H1 (cell line): ENCODE data around the gene FRMD4A. TPM values are rescaled to one million over a fixed set of nuclear protein-coding genes. Genes with fewer than 3 reads are reported as not detected.

Experiments used
- CTCF ChIA-PET: fragments of 300-600 bp; sonication (Branson Sonifier 250); formaldehyde crosslinking; loops from one replicate; lab custom pipeline; 2021; ENCODE audit not compliant: partially characterized antibody; lab: Charles Lee
- POLR2A ChIA-PET: fragments of 300-600 bp; sonication (Branson Sonifier 250); formaldehyde crosslinking; loops from one replicate; lab custom pipeline; 2021; ENCODE audit warnings: inconsistent platforms; ENCODE audit not compliant: partially characterized antibody; lab: Charles Lee
- DNase-seq, 2 experiments: peaks; one replicate each; pipeline versions ENCODE4 v3.0.0 to v3.0.0-alpha.2; 2010 to 2022; ENCODE audit warnings: low spot score in 2 of 2, low read depth in 1 of 2, mixed read lengths in 1 of 2
- FAIRE-seq: peaks from 2 replicates; lab custom pipeline; 2011; peaks lifted over from hg19 to GRCh38; lab: Jason Lieb, UNC
- H2AFZ ChIP-seq: 2 replicates; pipeline ENCODE4 v1.8.1; 2012; ENCODE audit warnings: low read length, inconsistent platforms
- H2AK5ac ChIP-seq: 2 replicates; pipeline ENCODE4 v1.6.1; 2013; ENCODE audit warnings: low read depth, low read length
- H2BK120ac ChIP-seq: replicated peaks from 2 replicates; pipeline ENCODE3; 2013; ENCODE audit warnings: low read depth, low read length, inconsistent platforms
- H2BK12ac ChIP-seq: 2 replicates; pipeline ENCODE4 v1.6.1; 2013; ENCODE audit warnings: low read depth, low read length
- H2BK15ac ChIP-seq: 2 replicates; pipeline ENCODE4 v1.6.1; 2013; ENCODE audit warnings: low read length
- H2BK20ac ChIP-seq: 2 replicates; pipeline ENCODE4 v1.6.1; 2013; ENCODE audit warnings: low read length
- H2BK5ac ChIP-seq: 2 replicates; pipeline ENCODE4 v1.6.1; 2013; ENCODE audit warnings: low read depth, low read length
- H3K14ac ChIP-seq: 2 replicates; pipeline ENCODE4 v1.6.1; 2013; ENCODE audit warnings: inconsistent platforms; ENCODE audit not compliant: insufficient read length
- H3K18ac ChIP-seq: 2 replicates; pipeline ENCODE4 v1.6.1; 2013; ENCODE audit warnings: low read length; ENCODE audit errors: extremely low read depth
- H3K23ac ChIP-seq: 2 replicates; pipeline ENCODE4 v1.6.1; 2013; ENCODE audit warnings: inconsistent platforms; ENCODE audit not compliant: insufficient read length
- H3K23me2 ChIP-seq: 2 replicates; pipeline ENCODE4 v1.6.1; 2013; ENCODE audit warnings: low read depth, low read length
- H3K27ac ChIP-seq: 2 replicates; pipeline ENCODE4 v1.6.1; 2011; ENCODE audit warnings: low read depth, low read length, inconsistent platforms
- H3K27me3 ChIP-seq, 4 experiments: replicated peaks in 1 of 4; 1 replicate in 1 of 4; 2 replicates in 3 of 4; pipeline versions ENCODE4 v1.6.1 to v1.8.1; 2011 to 2013; ENCODE audit warnings: low read length in 3 of 4, mild to moderate bottlenecking in 3 of 4, inconsistent platforms in 2 of 4, mixed read lengths in 2 of 4, moderate library complexity in 1 of 4; ENCODE audit not compliant: control insufficient read depth in 3 of 4, insufficient read depth in 3 of 4; ENCODE audit errors: extremely low read depth in 1 of 4
- H3K36me3 ChIP-seq, 4 experiments: 2 replicates each; pipeline versions ENCODE4 v1.6.1 to v1.8.1; 2011 to 2013; ENCODE audit warnings: mild to moderate bottlenecking in 4 of 4, low read length in 3 of 4, moderate library complexity in 2 of 4, control low read depth in 1 of 4, inconsistent platforms in 1 of 4; ENCODE audit not compliant: insufficient read depth in 4 of 4, control insufficient read depth in 2 of 4
- H3K4ac ChIP-seq: replicated peaks from 2 replicates; pipeline ENCODE3; 2013; ENCODE audit warnings: low read length, low read depth, mixed read lengths, inconsistent platforms; ENCODE audit not compliant: insufficient read length
- H3K4me1 ChIP-seq, 4 experiments: replicated peaks in 1 of 4; 1 replicate in 1 of 4; 2 replicates in 3 of 4; pipeline versions ENCODE4 v1.6.1 to v1.8.1; 2011 to 2013; ENCODE audit warnings: low read length in 3 of 4, inconsistent platforms in 2 of 4, mixed read lengths in 1 of 4; ENCODE audit not compliant: insufficient read depth in 4 of 4, control insufficient read depth in 3 of 4
- H3K4me2 ChIP-seq, 2 experiments: 2 replicates each; pipeline versions ENCODE4 v1.6.1 to v1.8.1; 2011 to 2013; ENCODE audit warnings: low read depth in 2 of 2, low read length in 2 of 2, control low read depth in 1 of 2, inconsistent platforms in 1 of 2, mild to moderate bottlenecking in 1 of 2; ENCODE audit not compliant: insufficient read depth in 1 of 2
- H3K4me3 ChIP-seq, 4 experiments: fragments of 200-600, 300-600 bp in 1 of 4; sonication (generic), shearing (Covaris generic), sonication (Bioruptor Twin) in 1 of 4; 2 replicates each; pipeline versions ENCODE4 v1.5.1 to v1.8.1; 2011 to 2016; ENCODE audit warnings: low read length in 4 of 4, low read depth in 3 of 4, control low read depth in 2 of 4, inconsistent platforms in 2 of 4, mild to moderate bottlenecking in 2 of 4, mixed read lengths in 1 of 4, moderate library complexity in 1 of 4; ENCODE audit not compliant: insufficient read depth in 2 of 4; ENCODE audit errors: extremely low read depth in 1 of 4
- H3K56ac ChIP-seq: replicated peaks from 2 replicates; pipeline ENCODE3; 2013; ENCODE audit warnings: low read depth, mild to moderate bottlenecking, mixed read lengths, low read length, inconsistent platforms; ENCODE audit not compliant: insufficient read length
- H3K79me1 ChIP-seq: 2 replicates; pipeline ENCODE4 v1.6.1; 2013; ENCODE audit warnings: low read depth, low read length, control low read depth
- H3K79me2 ChIP-seq, 2 experiments: 2 replicates each; pipeline versions ENCODE4 v1.6.1 to v1.8.1; 2012 to 2013; ENCODE audit warnings: low read length in 2 of 2, mild to moderate bottlenecking in 2 of 2, inconsistent platforms in 1 of 2; ENCODE audit not compliant: insufficient read depth in 2 of 2, control insufficient read depth in 1 of 2
- H3K9ac ChIP-seq, 4 experiments: replicated peaks in 1 of 4; 1 replicate in 1 of 4; 2 replicates in 3 of 4; pipeline versions ENCODE4 v1.6.1 to v1.8.1; 2011 to 2013; ENCODE audit warnings: low read depth in 3 of 4, low read length in 3 of 4, control low read depth in 2 of 4, mild to moderate bottlenecking in 2 of 4, moderate library complexity in 2 of 4, inconsistent platforms in 1 of 4; ENCODE audit errors: extremely low read depth in 1 of 4
- H3K9me3 ChIP-seq, 2 experiments: 2 replicates each; pipeline versions ENCODE4 v1.6.1 to v1.8.1; 2012 to 2013; ENCODE audit warnings: mild to moderate bottlenecking in 2 of 2, moderate library complexity in 2 of 2, control low read depth in 1 of 2, inconsistent platforms in 1 of 2, low read depth in 1 of 2, low read length in 1 of 2, mixed read lengths in 1 of 2; ENCODE audit not compliant: insufficient read depth in 2 of 2
- H4K20me1 ChIP-seq, 2 experiments: replicated peaks in 1 of 2; 2 replicates each; pipeline versions ENCODE3 to v1.8.1; 2011 to 2013; ENCODE audit warnings: inconsistent platforms in 2 of 2, low read length in 2 of 2, mild to moderate bottlenecking in 1 of 2; ENCODE audit not compliant: insufficient read depth in 2 of 2, control insufficient read depth in 1 of 2
- H4K5ac ChIP-seq: 2 replicates; pipeline ENCODE4 v1.6.1; 2013; ENCODE audit warnings: low read length, low read depth, mixed read lengths, inconsistent platforms; ENCODE audit not compliant: insufficient read length
- H4K8ac ChIP-seq: 2 replicates; pipeline ENCODE4 v1.8.0; 2013; ENCODE audit warnings: mild to moderate bottlenecking, moderate library complexity, low read length, inconsistent platforms; ENCODE audit not compliant: insufficient read depth; ENCODE audit errors: extremely low read depth
- H4K91ac ChIP-seq: replicated peaks from 2 replicates; pipeline ENCODE3; 2013; ENCODE audit warnings: low read length, mixed read lengths, inconsistent platforms; ENCODE audit not compliant: insufficient read length
- SAP30 ChIP-seq: fragments of 300-600 bp; sonication (generic); IDR thresholded peaks from 2 replicates; pipeline ENCODE4 v1.7.1; 2012; ENCODE audit warnings: low read length, moderate library complexity, mild to moderate bottlenecking, inconsistent platforms; ENCODE audit not compliant: insufficient read depth, insufficient replicate concordance
- SRF ChIP-seq: IDR thresholded peaks from 2 replicates; pipeline ENCODE4 v1.6.1; 2011; ENCODE audit warnings: mild to moderate bottlenecking, low read depth, low read length, moderate library complexity
- WGBS, 2 experiments: shearing (Covaris generic) in 1 of 2; methylation state at CpG; one replicate each; pipeline versions ENCODE4 v1.1.6 to v1.1.7; 2013 to 2015; ENCODE audit warnings: low lambda C conversion rate in 2 of 2, mixed read lengths in 2 of 2, inconsistent platforms in 1 of 2, low coverage in 1 of 2, missing lambda C conversion rate in 1 of 2; ENCODE audit not compliant: insufficient replicate concordance in 2 of 2, insufficient coverage in 1 of 2, insufficient read length in 1 of 2; ENCODE audit errors: extremely low coverage in 1 of 2, missing lambda C conversion rate in 1 of 2; 5-methylcytosine and 5-hydroxymethylcytosine counted together
- polyA plus RNA-seq, 7 experiments: library from polyadenylated mRNA; depleted of rRNA in 3 of 7; stranded (reverse) in 5 of 7; unstranded in 2 of 7; fragments of >200 nt in 5 of 7; fragments of 200-250 nt in 2 of 7; gene quantifications; 1 replicate in 5 of 7; 2 replicates in 1 of 7; 4 replicates in 1 of 7; pipeline versions ENCODE4 v1.2.1 to v1.2.3, GENCODE V29; 2011 to 2013; ENCODE audit warnings: missing spikeins in 2 of 7, mixed read lengths in 2 of 7
- total RNA-seq: library from RNA; stranded (reverse); fragmentation: NEBNext Ultra II Directional; extraction: Animal tissue kit (Norgen Biotek cat#: 25700); gene quantifications from 2 replicates; pipeline ENCODE4 v1.2.1, GENCODE V29; 2021
- TF ChIP-seq, protein P1 (sequence below): IDR thresholded peaks from 2 replicates; pipeline ENCODE4 v1.6.1; 2012; ENCODE audit warnings: inconsistent platforms

FRMD4A gene
- total and polyA plus RNA-seq, 2 of the 8 experiments (the other 6 are each of a cell fraction or from before 2014, with no cell fraction given), result 38.6 to 39.6 TPM

DNA sequence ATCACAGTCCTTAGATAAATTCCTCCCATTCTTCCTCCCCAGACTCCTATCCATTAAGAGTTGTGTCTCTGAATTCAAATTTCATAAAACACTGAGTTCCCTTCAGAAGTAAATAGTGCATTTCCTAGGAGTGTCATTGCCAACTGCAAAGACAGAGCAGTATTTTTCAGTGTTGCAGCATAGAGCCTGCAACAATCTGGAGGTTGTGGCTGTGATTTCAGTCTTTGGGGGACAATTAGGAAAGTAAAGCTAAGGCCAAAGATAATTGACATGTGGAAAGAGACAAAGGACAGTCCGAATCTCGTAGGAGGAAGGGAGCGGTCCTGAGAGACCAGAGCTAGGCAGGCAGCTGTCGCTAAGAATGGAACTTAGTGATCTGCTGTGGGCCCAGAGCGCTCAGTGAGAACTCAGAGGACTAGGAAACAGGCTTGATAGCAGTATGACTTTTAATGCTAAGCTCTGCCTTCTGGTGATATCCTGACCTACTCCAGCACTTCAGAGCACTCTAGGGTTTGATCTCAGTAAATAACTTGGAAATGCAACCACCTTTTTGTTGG is 697.8 kb downstream of the FRMD4A start:
- Histone ChIP-seq H3K4me1 (peaks cover 0 to 2% (median under 1%) of the 10 kb centered on the region in 4 experiments; a peak in 4 of 7 replicates), H3K9ac (no peak overlapping the region), H4K8ac (no peak overlapping the region), H3K36me3 (no peaks in the 10 kb centered on the region), H2BK12ac (no peak overlapping the region), H3K14ac (no peak overlapping the region), H2AK5ac (no peak overlapping the region), H3K23me2 (no peaks in the 10 kb centered on the region), H2BK120ac (no peak overlapping the region), H3K23ac (no peak overlapping the region), H3K27ac (no peak overlapping the region), H2BK5ac (no peak overlapping the region), H2BK15ac (no peak overlapping the region), H3K4me3 (no peak overlapping the region), H2BK20ac (no peak overlapping the region), H3K79me1 (no peaks in the 10 kb centered on the region), H4K20me1 (no peaks in the 10 kb centered on the region), H4K91ac (no peak overlapping the region), H3K4ac (no peak overlapping the region), H3K18ac (no peak overlapping the region), H4K5ac (no peak overlapping the region), H3K9me3 (no peaks in the 10 kb centered on the region), H3K27me3 (no peaks in the 10 kb centered on the region), H3K4me2 (no peak overlapping the region), H2AFZ (no peak overlapping the region), H3K56ac (no peak overlapping the region), H3K79me2 (no peaks in the 10 kb centered on the region)
- 99% methylated on average over 5 of the region's 5 CpGs; no CpG with 5 or more reads in 1 of the 2 experiments for WGBS, 2 experiments
- CTCF ChIA-PET, result interaction anchor here (0.6 to 2.0 kb wide), 5 partner anchors 9 to 167 kb away, joined by 3 to 7 read pairs (median 4); no protein-coding TSS in a partner anchor
- TF ChIP-seq SRF, result no peak
- no peak for TF ChIP-seq SAP30
- TF ChIP-seq, protein P1, sequence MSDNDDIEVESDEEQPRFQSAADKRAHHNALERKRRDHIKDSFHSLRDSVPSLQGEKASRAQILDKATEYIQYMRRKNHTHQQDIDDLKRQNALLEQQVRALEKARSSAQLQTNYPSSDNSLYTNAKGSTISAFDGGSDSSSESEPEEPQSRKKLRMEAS, result no peak
- FAIRE-seq, result no peak
- POLR2A ChIA-PET, result interaction anchor here (2.0 kb wide), 1 partner anchor 10 kb away, joined by 5 read pairs; no protein-coding TSS in a partner anchor
- peak in 1 of 2 experiments; percentile 26 for DNase-seq
